Nephron progenitor cell (in vitro differentiated cells): ENCODE measurements around the gene OR51D1.

Source experiments
- DNase-seq: peaks from one replicate; pipeline ENCODE4 v3.0.0; 2021
- H3K27ac Mint-ChIP-seq: 2 replicates; pipeline ENCODE4 v1.8.0; 2021; ENCODE audit warnings: mild to moderate bottlenecking, moderate library complexity, mixed read lengths
- H3K27me3 Mint-ChIP-seq: 2 replicates; pipeline ENCODE4 v1.8.0; 2021; ENCODE audit warnings: mild to moderate bottlenecking, low read depth, mixed read lengths; ENCODE audit not compliant: poor library complexity
- H3K36me3 Mint-ChIP-seq: 2 replicates; pipeline ENCODE4 v1.8.0; 2021; ENCODE audit warnings: low read depth, mixed read lengths
- H3K4me1 Mint-ChIP-seq: 2 replicates; pipeline ENCODE4 v1.8.0; 2021; ENCODE audit warnings: mixed read lengths
- H3K4me3 Mint-ChIP-seq: 2 replicates; pipeline ENCODE4 v1.8.0; 2021; ENCODE audit warnings: mild to moderate bottlenecking, moderate library complexity, mixed read lengths
- H3K9me3 Mint-ChIP-seq: 2 replicates; pipeline ENCODE4 v1.8.0; 2021; ENCODE audit warnings: mild to moderate bottlenecking, moderate library complexity, mixed read lengths
- TF ChIP-seq, protein P1 (sequence below): fragments of 200-600 bp; sonication (generic); IDR thresholded peaks from 2 replicates; pipeline ENCODE4 v1.5.0; 2021; ENCODE audit warnings: antibody characterized with exemption

Gene OR51D1

DNA sequence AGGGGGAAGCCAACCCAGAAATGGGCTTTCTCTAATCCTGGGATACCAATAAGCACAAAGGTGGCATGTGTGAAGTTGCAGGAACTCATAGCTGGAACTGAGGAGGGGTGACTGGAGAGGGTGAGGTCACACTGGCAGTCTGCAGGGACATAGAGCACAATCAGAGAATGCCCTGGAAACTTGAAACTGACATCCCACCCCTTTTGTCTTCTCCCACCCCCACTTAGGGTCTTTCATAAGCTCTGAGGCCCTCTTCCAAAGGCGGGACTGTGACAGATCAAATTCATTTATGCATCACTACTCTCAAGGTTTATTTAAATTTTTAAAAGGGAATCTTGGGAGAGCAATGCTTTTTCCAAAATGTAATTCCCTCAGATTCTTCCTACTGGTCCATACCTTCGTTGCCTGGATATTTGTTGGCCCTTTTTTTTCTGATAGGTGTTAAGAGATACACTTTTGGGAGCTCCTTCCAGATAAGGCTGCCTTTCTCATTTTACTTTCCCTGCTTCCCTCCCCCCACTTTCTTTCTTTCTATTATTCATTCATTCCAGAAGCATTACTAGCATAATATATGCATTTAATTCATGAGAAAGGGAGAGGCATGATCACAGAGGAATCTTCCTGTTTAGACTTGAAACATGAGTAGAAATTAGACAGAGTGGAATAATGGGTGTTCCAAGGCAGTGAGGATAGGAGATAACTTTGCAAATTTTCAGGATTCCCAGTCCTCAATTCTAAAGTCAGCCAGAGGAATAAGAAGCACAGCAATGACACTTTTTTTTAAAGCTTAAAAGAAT, 45.5 kb downstream of the OR51D1 start:
- TF ChIP-seq, protein P1, sequence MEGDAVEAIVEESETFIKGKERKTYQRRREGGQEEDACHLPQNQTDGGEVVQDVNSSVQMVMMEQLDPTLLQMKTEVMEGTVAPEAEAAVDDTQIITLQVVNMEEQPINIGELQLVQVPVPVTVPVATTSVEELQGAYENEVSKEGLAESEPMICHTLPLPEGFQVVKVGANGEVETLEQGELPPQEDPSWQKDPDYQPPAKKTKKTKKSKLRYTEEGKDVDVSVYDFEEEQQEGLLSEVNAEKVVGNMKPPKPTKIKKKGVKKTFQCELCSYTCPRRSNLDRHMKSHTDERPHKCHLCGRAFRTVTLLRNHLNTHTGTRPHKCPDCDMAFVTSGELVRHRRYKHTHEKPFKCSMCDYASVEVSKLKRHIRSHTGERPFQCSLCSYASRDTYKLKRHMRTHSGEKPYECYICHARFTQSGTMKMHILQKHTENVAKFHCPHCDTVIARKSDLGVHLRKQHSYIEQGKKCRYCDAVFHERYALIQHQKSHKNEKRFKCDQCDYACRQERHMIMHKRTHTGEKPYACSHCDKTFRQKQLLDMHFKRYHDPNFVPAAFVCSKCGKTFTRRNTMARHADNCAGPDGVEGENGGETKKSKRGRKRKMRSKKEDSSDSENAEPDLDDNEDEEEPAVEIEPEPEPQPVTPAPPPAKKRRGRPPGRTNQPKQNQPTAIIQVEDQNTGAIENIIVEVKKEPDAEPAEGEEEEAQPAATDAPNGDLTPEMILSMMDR = no peak
- Mint-ChIP-seq H3K36me3 (no peaks in the 10 kb centered on the region), H3K27me3 (peaks cover 3% of the 10 kb centered on the region), H3K4me1 (peaks cover 17% of the 10 kb centered on the region), H3K27ac (peak overlapping the region; percentile 1), H3K4me3 (no peak overlapping the region), H3K9me3 (no peaks in the 10 kb centered on the region)
- no peak for DNase-seq

DNA sequence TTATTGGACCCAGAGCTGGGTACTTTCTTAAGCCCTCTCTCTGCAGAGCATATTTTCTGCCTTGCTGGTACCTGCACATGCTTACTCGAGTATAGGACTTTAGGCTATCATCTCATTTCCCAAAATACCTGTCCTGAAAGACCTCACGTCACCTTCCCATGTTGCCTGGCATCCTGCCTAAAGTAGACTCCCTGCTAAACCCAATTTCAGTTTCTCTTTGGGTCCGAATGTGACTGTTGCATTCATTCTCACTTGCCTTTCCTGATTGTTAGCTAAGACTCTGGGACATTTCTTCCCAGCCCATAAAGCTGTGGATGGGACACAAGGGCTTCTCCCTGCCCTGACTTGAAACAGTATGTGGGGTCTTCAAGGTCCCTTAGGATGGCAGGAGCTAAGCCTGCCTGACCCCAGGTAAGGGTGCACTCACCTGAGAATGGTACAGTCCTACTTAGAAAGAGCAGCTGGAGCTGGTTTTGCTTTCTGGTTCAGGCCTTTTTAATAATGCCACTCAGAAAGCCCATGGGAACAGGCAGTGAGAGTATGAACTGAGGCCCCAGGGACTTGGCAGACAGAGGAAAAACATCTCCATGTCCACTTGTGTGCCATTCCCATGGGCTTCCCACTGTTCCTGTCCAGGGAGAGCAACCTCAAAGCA, 47.5 kb downstream of the OR51D1 start:
- no peak overlapping the region for H3K4me3 Mint-ChIP-seq
- H3K4me1 Mint-ChIP-seq = peaks cover 17% of the 10 kb centered on the region
- H3K27me3 Mint-ChIP-seq = peaks cover 3% of the 10 kb centered on the region
- no peaks in the 10 kb centered on the region for H3K36me3 Mint-ChIP-seq
- no peak overlapping the region for H3K27ac Mint-ChIP-seq
- DNase-seq = no peak
- TF ChIP-seq, protein P1 = no peak
- no peaks in the 10 kb centered on the region for H3K9me3 Mint-ChIP-seq
